Testis (tissue), 2 donors: ENCODE measurements around the gene IL1RAPL1.

Source experiments
- CTCF ChIP-seq, 3 experiments: fragments of 450-650 bp in 2 of 3; fragments of 200-600 bp in 1 of 3; sonication (generic) in 1 of 3; IDR thresholded peaks; one replicate each; pipeline ENCODE4 v1.5.1; 2016 to 2019; ENCODE audit warnings: antibody characterized with exemption in 3 of 3, mild to moderate bottlenecking in 2 of 3, moderate library complexity in 1 of 3
- POLR2A ChIP-seq: fragments of 450-650 bp; IDR thresholded peaks from one replicate; pipeline ENCODE4 v1.6.1; 2017; ENCODE audit warnings: antibody characterized with exemption, mild to moderate bottlenecking, moderate library complexity

GRCh38 chrX:29690061-29690460, 1102.8 kb downstream of the IL1RAPL1 start:
- TF ChIP-seq CTCF (IDR thresholded peaks at IDR 0.05) (no peak), POLR2A (no peak)
